CD4-positive, alpha-beta T cell treated with Interleukin-10 for 1 hour (primary cell): ENCODE measurements around the gene MACROD2.
"Not testable (repeated sequence)": the region's sequence is repeated elsewhere in the genome, so short reads cannot be mapped to it uniquely, and the experiment has no call there.

Experiments
- DNase-seq: peaks from one replicate; pipeline ENCODE4 v3.0.0-alpha.2; 2020

Gene MACROD2

DNA sequence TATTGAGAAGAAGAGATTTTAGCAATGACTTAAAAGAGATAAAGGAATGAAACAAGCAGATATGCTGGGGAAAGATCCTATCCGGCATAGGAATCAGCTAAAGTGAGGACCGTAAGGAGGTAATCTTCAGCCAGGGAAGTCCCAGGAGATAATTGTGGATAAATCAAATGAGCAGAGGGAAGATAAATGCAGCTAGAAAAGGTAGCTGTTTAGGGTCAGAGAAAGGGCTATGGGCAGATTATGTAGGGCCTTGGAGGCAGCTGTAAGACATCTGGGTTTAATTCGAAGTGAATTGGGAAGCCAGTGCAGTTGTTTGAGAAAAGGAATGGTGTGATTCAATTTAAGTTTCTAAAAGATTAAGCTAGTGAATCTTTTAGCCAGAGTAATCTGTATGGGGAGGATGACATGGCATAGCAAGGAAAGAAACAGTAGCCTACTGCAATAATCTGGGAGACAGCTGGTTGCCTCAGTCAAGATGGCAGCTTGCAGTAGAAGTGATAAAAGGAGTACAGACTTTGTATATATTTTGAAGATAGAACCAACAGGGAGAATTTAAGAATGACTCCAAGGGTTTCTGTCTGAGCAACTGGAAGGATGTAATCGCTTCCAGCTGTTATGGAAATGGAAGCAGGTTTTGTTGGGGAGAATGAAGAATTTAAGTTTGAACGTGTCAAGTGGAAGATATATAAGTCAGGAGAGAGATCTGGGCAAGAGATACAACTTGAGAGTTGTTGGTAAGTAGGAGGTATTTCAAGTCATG, 894.4 kb downstream of the MACROD2 start:
- no peak for DNase-seq

DNA sequence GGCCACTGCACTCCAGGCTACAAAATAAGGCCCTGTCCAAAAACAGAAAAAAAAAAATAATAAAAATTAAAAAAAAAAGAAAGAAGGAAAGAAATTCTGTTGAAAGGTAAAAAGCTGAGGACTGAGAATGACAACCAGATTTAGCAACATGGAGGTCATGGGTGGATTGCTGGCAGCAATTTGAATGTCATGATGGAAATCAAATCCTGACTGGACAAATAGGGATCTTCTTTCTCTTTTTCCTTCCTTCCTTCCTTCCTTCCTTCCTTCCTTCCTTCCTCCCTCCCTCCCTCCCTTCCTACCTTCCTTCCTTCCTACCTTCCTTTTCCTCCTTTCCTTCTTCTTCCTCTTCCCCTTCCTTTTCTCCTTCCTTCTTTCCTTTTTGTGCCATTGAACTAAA, 895.4 kb downstream of the MACROD2 start:
- DNase-seq: no peak

DNA sequence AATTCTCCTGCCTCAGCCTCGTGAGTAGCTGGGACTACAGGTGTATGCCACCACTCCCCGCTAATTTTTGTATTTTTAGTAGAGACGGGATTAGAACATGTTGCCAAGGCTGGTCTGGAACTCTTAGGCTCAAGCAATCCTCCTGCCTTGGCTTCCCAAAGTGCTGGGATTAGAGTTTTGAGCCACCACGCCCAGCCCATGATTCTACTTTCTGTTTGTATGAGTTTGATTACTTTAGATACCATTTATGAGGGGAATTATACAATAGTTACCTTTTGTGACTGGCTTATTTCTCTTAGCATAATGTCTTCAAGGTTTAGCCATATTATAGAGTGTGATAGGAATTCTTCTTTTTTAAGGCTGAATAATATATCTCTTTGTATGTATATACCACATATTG, 897.5 kb downstream of the MACROD2 start:
- no peak for DNase-seq

DNA sequence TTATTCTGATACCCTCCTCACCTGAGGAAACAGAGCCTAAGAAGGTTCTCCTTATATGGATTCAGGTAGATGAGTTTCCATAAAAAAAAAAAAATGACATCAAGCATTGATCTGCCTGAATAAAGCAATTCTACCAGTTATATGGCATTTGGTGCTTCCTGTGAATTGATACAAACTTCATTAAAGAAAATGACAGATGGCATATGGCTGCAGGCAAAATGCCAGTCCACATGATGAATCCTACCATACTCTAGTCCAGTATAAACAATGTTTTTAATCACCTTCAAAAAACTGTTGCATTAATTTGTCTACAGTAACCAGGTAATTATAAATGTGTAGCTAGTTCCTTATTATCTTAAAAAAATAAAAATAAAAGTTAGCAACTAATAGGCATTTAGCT, 901.3 kb downstream of the MACROD2 start:
- DNase-seq: no peak

DNA sequence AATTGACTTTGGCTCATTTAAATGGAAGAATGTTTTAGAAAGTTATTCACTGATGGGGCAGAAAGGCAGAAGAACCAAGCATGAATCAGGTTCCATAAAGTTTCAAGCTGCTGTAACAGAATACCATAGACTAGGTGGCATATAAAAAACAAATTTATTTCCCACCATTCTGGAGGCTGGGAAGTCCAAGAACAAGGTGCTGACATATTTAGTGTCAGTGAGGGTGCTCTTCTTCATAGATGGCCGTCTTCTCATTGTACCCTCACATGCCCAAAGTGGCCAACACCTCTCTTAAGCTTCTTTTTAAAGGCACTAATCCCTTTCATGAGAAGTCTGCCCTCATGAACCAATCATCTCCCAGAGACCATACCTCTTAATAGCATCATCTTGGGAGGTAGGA, 902.3 kb downstream of the MACROD2 start:
- DNase-seq: no peak

DNA sequence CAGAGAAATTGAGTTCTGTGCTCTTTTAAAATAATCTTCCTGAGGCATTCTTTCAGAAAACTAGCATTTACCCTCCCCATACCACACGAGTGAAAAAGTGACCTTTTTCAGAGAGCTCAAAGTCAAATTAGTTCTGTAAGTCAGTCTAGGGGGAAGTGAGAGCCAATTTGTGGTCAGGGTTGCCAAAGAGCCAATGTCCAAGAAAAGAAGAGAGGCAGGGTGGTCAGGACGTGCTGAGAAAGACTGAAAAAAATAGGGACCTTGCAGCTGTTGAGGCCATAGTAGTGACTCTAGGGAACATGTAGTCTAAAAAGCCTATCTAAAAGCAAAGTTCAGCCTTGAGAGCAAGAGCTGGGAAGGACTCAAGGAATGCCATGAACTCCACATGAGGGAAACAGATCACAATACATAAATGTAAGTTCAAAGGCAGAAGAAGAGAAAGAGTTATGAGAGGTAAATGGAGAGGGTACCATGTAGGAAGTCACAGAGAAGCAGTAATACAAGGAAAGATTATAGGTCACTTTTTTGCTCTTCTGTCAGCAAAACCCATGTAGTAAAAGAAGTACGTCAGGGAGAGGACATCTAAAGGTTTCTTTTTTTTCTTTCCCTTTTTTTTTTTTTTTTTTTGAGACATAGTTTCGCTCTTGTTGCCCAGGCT, 907.2 kb downstream of the MACROD2 start:
- DNase-seq: no peak

DNA sequence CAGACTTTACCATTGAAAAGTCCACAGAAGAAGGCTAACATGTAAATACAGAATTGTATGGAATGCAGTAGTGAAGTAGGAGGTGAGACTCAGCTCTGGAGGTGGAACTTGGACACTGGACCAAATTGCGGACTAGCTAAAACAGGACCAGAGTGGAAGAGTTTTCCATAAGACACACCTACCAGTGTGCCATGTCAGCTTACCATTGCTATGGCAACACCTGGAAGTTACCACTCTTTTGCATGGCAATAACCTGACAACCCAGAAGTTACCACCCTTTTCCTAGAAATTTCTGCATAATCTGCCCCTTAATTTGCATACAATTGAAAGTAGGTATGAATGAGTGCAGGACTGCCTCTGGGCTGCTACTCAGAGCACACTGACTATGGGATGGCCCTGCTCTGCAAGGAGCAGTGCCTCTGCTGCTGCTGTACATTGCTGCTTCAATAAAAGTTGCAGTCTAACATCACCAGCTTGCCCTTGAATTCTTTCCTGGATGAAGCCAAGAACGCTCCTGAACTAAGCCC, 911.7 kb downstream of the MACROD2 start:
- no peak for DNase-seq

DNA sequence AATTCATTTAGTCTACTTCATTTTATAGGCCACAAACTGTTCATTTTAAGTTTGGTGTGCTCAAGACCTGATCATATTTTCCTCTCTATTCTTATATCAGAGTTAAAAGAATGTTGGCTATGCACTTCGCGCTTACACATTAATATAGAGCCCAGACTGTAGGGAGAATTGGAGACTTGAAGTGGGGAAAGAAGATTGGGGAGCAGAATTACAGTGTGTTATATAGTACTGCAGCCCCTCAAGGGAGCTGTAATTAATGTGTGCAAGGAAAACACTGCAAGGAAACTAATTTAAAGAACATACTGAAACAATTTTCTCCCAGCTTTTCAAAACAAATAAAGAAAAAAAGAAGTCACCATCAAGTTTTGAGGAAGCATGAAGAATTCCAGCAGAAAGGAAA, 914.8 kb downstream of the MACROD2 start:
- DNase-seq: no peak

DNA sequence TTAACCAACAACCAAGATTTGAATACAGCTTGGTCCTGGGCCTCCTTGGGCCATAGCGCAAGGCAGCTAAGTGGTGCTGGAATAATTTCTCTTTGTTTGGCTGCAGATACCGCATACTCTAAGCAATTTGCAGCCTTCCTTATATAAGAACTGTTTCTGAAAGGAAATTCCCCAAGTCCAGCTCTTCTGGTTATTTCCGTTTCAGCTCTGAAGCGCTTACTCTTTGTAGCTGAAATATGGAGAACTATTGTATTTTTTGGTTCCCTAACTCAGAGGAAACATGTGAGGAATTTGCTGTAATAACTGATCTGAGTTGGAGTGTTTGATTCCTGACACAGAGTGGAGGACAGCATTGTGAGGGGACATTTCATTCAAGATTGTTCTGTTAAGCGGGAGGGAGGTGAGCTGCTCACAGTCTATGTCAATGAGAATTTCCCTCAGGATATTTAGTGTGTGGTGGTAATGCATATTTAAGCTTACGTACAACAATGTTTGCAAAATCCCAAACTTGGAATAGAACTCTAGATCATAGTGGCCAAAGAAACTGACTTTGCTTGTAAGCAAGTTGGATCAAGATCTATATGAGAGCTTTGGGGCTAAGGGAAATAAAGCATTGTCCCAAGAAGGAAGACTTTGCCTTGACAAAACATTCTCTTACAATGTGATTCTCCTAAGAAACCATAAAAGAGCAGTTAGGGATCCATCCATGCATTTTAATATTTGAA, 918.7 kb downstream of the MACROD2 start:
- no peak for DNase-seq

DNA sequence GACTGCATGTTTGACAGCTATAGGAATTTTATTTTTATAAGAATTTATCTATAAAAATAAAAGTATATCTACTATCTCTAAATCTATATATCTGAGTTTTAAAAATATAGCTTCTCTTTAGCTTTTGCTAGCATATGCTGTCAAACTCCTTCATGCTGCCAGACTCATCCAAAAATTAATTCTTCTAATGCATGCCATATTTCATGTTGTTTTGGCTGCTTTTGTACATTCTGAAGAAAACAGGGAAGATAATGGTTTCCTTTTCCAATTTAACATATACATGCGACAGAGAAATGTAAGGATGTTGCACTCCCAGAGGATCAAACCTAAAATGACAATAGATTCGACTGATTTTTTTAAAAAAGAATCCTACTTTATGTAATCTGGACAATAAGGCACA, 919.3 kb downstream of the MACROD2 start:
- no peak for DNase-seq

DNA sequence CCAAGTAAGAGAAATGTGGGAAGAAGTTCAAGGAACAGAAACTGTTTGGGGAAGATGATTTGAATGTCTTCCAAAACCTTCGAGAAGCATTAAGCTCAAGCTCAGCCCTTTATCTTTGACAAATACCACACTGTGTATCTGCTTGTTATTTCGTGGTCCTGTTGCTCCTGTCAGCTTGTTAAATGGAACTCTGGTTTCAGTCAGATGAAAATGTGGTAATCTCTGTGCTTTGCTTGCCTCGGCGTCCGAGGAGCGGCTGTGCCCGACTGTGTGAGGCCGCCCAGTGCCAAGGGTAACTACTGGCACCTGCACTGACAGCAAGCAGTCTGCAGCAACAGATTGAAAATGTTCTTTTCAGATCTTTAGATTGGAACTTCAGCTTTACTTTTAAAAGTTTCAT, 920.0 kb downstream of the MACROD2 start:
- DNase-seq: no peak

DNA sequence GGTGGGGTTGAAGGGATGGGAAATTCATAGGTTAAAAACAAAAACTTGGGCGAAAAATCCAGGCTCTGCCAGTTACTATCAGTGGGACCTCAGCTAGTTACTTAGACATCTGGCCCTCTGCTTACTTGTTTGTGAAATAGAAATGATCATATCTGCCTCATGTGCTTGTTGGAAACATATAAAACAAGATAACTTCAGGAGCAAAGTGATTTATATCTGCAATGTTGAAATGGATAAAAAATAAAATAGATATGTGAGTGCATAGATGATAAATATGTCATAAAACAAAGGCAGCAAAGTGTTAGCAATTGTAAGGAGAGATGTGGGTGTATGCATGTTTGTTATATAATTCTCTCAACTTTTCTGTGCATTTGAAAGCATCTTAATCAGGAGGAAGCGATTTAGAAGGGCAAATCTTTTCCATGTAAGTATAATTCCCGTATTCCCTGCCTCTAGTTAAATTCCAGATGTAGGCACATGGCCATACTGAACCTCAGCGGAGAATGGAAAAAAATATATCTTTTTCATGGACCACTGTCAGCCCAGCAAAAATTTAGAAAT, 921.1 kb downstream of the MACROD2 start:
- no peak for DNase-seq

DNA sequence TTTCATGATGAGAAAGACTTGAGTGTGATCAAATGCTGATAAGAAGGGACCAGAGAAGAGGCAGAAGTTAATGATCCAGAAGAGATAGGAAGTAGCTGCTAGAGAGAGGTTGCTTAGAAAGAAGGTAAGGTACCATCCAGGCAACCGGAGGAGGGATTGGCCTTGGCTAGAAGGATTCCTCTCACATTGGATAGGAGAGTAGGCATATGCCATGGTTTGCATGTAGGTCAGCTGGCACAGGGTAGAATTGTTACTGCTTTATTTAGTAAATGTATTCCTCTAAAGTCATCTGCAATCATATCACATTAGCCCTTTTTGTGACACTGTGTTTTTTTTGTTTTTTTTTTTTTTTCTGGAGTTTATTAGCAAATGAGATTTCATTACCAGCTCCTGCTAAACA, 923.0 kb downstream of the MACROD2 start:
- DNase-seq: no peak

DNA sequence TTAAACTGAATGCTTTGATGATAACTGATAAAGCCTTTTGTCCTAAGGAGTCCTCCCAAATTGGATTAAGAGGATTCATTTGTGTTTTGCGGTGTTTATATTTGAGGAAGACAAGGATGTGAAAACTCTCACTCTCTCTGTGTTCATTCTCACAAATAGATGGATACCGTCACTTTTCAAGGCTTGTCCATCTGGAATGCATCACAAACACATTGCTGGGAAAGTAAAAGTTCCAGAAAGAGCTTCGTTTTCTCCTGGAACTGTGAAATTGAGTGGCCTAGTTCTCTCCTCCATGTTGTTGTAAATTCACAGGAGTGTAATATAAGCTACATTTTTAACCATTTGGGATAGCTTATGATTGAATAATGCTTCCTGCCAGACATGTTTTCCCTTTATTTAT, 923.7 kb downstream of the MACROD2 start:
- DNase-seq: no peak

DNA sequence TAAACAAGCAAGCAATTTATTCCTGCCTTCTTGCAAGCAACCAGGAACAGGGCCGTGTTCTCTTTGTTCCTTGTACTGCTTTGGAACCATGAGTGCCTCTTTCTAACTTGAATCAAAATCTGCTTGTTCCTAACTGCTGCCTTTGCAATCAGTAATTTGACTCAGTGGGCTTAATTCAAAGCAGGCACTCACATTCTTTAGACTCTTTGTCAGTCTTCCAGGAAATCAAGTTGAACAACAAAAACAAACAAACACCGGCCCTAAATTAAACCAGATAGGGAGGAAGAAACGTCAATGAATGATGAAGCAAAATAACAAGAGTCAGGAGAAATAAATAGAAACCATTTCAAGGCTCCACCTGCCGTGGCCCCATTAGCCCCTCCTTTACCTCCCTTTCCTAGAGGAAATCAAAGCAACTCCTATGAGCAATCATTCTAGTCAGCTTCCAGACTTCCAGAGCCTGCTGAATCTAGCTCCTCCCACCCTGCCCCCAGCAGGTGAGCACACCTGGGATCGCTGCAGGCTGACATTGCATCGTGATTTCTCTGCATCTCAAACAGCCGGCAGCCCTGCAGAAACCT, 924.3 kb downstream of the MACROD2 start:
- no peak for DNase-seq

DNA sequence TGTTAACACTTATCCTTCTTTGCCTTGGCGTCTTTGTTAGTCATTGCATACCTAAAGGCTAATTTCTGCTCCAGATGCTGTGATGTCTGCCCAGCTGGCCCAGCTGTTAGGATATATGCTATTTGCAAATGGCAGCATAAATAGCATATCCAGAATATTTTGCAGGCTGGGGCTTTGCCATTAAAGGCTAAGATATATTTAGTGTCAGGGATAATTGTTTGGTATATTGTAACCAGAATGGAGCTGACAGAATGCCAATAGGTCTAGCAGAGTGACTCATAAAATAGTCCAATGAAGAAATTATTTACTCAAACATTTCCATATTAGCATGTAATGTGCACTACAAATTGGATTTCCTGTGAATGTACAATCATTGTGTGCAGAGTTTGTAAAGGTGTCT, 926.2 kb downstream of the MACROD2 start:
- no peak for DNase-seq

DNA sequence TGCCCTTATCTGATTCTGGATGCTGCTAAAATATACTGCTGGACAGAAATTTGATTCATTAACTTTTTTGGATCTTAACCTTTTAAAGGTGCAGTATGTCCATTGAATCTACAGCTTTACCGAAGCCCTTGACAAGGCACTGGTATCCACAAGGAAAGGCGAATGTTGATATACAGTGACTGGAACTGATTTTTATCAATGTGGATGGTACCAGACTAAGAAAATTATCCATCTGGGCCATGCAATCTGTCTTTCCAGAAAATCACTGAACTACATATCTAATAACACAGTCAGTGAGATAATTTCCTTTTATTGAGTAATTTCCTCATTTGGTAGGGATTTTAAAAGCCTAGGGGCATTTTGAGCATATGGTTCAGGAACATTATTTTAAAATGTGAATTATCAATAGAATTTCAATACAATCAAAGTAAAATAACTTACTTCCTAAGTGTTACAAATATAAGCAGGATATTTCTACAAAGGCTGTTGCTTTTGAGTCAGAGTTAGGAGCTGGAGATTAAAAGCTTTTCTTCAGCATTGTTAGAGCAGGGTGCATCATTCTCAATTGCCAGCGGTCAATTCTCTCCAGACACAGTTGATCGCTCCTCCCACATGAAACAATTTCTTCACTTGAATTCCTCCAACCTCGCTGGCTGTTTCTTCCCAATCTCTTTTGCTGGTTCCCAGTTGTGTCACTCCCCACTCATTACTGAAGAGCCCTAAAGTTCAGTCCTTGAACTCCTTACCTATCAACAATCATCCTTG, 927.4 kb downstream of the MACROD2 start:
- DNase-seq: no peak

DNA sequence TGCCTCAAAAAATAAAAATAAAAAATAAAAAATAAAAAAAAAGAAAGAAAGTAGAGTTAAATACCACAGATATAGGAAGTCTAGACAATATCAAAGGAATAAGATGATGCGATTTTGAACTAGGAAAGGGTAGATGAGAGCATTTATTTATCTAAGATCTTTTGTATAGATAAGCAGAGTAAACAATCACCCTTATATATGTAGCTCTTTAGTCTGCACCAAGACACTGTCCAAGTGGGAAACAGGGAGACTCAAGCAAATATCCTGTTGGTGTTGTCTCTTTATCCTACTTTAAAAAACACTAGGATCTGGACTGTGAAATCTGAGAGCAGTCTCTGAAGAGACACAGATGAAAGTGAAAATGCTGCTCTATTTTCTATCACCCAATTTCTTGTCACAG, 929.1 kb downstream of the MACROD2 start:
- no peak for DNase-seq

DNA sequence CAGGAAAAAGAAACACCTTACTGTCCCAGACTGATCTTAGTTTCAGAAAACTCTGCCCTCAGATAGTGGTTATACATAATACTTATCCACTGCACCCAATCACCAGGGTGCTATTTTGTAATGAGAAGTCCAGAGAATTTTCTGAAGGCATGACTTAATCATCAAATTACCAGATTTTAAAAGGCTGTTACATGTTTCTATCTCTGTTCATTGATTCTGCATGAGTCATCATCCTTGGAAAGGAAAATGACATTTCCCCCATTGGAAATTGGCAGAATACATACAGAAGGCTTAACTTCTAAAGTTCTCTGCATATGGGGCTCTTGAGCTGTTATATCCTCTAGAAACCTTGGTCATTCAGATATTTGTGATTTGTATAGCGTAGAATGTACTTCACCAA, 930.0 kb downstream of the MACROD2 start:
- DNase-seq: no peak

DNA sequence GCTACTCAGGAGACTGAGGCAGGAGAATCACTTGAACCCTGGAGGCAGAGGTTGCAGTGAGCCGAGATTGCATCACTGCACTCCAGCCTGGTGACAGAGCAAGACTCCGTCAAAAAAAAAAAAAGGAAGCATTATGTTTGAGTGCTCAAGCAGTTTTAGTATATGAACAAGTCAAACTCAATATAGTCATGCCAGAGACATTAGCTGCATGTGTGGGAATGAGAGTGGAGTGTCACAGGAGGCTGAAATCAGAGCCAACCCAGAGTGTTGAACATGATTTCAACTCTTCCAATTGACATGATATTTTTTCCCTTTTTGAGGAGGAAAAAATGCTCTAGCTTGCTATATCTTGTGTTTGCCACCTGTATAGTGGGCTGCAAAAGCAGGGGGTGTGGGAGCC, 931.1 kb downstream of the MACROD2 start:
- DNase-seq: not testable (repeated sequence)

DNA sequence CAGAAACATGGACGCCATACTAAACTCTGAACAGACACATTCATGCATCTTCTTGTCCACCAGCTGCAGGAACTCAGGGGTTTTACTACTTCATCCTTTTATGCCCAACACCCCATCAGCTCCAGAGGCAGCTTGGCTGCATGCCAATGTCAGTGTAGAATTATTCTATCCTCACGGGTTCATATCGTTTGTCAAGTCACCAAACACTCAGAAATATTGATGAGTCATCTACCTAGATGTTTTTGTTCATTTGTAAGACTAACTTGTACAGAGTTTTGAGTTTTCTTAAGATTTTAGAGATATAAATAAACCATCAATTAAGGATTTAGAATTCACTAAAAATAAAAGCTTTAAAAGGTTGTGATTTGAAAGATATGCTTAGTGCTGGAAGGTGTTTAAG, 932.8 kb downstream of the MACROD2 start:
- no peak for DNase-seq

DNA sequence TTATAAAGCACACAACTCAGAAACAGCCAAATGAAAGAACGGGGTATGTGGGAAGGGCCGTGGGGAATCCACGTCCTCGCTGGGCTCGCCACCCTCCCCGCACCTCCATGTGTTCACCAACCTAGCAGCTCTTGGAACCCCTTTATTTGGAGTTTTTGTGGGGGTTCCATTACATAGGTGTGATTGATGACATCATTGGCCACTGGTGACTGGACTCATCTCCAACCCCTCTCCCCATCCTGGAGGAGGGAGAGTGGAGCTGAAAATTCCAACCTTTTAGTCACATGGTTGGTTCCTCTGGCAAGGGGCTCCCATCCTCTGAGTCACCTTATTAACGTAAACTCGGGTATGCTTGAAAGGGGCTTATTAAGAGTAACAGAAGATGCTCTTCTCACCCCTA, 934.1 kb downstream of the MACROD2 start:
- no peak for DNase-seq
